ENCODE results near the gene COL6A2.

Gene COL6A2

DNA sequence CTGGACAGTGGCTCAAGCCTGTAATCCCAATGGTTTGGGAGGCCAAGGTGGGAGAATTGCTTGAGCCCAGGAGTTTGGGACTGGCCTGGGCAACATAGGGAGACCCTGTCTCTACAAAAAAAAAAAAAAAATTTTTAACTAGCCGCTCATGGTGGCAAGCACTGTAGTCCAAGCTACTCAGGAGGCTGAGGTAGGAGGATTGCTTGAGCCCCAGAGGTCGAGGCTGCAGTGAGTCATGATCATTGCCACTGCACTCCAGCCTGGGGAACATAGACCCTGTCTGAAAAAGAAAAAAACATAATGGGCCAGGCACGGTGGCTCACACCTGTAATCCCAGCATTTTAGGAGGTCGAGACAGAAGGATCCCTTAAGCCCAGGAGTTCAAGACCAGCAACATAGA is 81.0 kb downstream of the COL6A2 start:
- H3K4me2 ChIP-seq (ENCODE audit: low read length), result no peak overlapping the region
- peaks cover 5% of the 10 kb centered on the region; the same call in 1 of the 2 replicates for H3K4me1 ChIP-seq (ENCODE audit: control insufficient read depth, low read length)
- H3K27ac ChIP-seq (ENCODE audit: low read depth, low read length), result no peak overlapping the region
- 0 out of 2 replicates have a peak, but pooled peaks cover 4% of the 10 kb centered on the region for H3K9me3 ChIP-seq (ENCODE audit: control insufficient read depth, insufficient read depth, low read length)
- H3K36me3 ChIP-seq (ENCODE audit: control insufficient read depth, low read length), result no peaks in the 10 kb centered on the region
- no peaks in the 10 kb centered on the region for H4K20me1 ChIP-seq (ENCODE audit: control insufficient read depth, insufficient read depth, low read depth, low read length)
- peaks cover 5% of the 10 kb centered on the region; the same call in 1 of the 2 replicates for H3K27me3 ChIP-seq (ENCODE audit: control insufficient read depth, low read length)
- no peak overlapping the region for H3K4me3 ChIP-seq (ENCODE audit: low read length)
- no peaks in the 10 kb centered on the region for H3F3A ChIP-seq (ENCODE audit: control insufficient read depth, insufficient read depth)
- no peaks in the 10 kb centered on the region for H3K79me2 ChIP-seq (ENCODE audit: control insufficient read depth, low read length)
- no peak for TF ChIP-seq EZH2phosphoT487 (IDR thresholded peaks at IDR 0.05; ENCODE audit: borderline replicate concordance, low read length)
- TF ChIP-seq, protein P1, sequence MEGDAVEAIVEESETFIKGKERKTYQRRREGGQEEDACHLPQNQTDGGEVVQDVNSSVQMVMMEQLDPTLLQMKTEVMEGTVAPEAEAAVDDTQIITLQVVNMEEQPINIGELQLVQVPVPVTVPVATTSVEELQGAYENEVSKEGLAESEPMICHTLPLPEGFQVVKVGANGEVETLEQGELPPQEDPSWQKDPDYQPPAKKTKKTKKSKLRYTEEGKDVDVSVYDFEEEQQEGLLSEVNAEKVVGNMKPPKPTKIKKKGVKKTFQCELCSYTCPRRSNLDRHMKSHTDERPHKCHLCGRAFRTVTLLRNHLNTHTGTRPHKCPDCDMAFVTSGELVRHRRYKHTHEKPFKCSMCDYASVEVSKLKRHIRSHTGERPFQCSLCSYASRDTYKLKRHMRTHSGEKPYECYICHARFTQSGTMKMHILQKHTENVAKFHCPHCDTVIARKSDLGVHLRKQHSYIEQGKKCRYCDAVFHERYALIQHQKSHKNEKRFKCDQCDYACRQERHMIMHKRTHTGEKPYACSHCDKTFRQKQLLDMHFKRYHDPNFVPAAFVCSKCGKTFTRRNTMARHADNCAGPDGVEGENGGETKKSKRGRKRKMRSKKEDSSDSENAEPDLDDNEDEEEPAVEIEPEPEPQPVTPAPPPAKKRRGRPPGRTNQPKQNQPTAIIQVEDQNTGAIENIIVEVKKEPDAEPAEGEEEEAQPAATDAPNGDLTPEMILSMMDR (IDR thresholded peaks at IDR 0.05; ENCODE audit: low read depth, low read length, poor library complexity, severe bottlenecking), result no peak
- no peaks in the 10 kb centered on the region for H3K9me2 ChIP-seq (replicated peaks; ENCODE audit: control insufficient read depth, low read length)

All from DOHH2 (cell line).